AG09319 (cell line): Measurements from ENCODE around the gene HEPACAM.

Experiments
- DNase-seq: peaks from one replicate; pipeline ENCODE4 v3.0.0-alpha.2; 2010; ENCODE audit warnings: low read depth; ENCODE audit errors: extremely low read depth
- CTCF ChIP-seq: IDR thresholded peaks from 2 replicates; pipeline ENCODE4 v1.5.1; 2011; ENCODE audit warnings: low read depth, mild to moderate bottlenecking, inconsistent platforms, low read length, moderate library complexity

HEPACAM gene

GRCh38 chr11:124882339-124883071 is 53.3 kb downstream of the HEPACAM start:
- no peak for TF ChIP-seq CTCF
- no peak for DNase-seq

DNA sequence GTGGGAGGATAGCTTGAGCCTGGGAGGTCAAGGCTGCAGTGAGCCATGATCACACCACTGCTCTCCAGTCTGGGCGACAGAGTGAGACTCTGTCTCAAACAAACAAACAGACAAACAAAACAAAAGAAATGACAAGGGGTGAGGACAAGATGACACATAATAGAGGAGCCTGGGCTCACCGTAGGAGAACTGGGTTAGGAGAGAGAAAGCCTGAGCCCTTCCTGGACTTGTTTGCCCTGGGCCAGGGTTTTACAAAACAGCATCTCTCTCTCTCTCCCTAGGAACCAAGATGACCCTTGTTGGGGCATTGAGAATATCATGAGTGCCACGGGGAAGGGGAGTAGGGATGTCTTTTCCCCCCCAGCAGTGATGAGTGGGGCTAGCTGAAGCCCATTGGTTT is 54.9 kb downstream of the HEPACAM start:
- no peak for DNase-seq
- no peak for TF ChIP-seq CTCF

DNA sequence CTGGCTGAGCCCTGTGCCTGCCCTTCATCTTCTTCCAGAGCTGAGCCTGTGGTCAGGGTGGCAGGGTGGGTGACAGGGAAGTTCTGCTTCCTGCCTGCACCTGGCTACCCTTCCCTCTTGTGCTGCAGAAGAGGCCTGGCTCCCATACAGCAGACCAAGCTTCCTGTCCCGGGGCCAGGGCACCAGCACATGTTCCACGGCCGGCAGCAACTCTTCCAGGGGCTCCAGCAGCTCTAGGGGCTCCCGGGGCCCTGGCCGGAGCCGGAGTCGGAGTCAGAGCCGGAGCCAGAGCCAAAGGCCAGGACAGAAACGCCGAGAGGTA is 55.6 kb downstream of the HEPACAM start:
- no peak for TF ChIP-seq CTCF

DNA sequence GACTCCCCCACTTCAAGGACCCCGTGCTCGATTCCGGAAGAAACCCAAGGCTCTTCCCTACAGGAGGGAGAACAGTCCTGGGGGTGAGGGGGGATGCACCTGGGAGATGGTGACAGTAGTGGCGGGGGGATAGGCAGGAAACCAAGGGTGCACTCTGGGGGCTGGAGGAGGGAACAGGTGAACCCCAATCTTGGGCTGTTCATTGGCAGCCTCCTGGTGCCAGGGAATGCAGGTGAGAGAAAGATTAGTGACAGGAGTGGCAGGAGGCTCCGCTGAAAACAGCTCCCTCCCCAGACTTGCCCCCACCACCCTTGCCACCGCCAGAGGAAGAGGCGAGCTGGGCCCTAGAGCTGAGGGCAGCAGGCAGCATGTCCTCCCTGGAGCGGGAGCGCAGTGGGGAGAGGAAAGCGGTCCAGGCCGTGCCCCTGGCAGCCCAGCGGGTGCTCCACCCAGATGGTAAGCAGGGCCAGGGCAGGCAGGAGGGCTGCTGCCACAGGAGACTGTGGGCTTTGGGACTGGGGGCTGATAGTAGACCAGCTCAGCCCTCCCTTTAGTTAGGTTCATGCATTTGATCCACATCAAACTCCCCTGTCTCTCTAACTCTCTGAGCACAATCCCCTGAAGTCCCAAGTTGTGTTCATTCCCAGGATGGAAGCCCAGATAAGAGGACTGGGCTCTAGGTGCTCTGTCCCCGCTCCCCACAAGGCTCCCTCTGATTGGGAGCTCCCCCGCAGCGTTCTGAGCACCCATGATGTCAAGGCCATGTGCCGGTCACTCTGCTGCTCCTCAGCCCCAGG is 56.2 kb downstream of the HEPACAM start:
- DNase-seq = no peak
- no peak for TF ChIP-seq CTCF

More for the DNA sequence above, 55.6 kb downstream of the HEPACAM start:
- DNase-seq = no peak

GRCh38 chr11:124878759-124879492 is 56.9 kb downstream of the HEPACAM start:
- DNase-seq = no peak

GRCh38 chr11:124877910-124878758 is 57.7 kb downstream of the HEPACAM start:
- TF ChIP-seq CTCF = no peak
- DNase-seq = no peak

More at GRCh38 chr11:124878759-124879492, 56.9 kb downstream of the HEPACAM start:
- no peak for TF ChIP-seq CTCF
